Activated naive CD8-positive, alpha-beta T cell treated with anti-CD3 and anti-CD28 coated beads for 36 hours (primary cell): Measurements from ENCODE around the gene ARFGAP2. TPM values are rescaled to one million over a fixed set of nuclear protein-coding genes. Genes with fewer than 3 reads are reported as not detected.
"Not testable (repeated sequence)": the region's sequence is repeated elsewhere in the genome, so short reads cannot be mapped to it uniquely, and the experiment has no call there.

ENCODE experiments used
- DNase-seq: peaks from one replicate; pipeline ENCODE4 v3.0.0; 2021
- H3K27ac Mint-ChIP-seq: one replicate; pipeline ENCODE4 v1.8.0; 2022; ENCODE audit warnings: mild to moderate bottlenecking, moderate library complexity, mixed read lengths
- H3K27me3 Mint-ChIP-seq: one replicate; pipeline ENCODE4 v1.8.0; 2022; ENCODE audit warnings: mild to moderate bottlenecking, mixed read lengths
- H3K36me3 Mint-ChIP-seq: one replicate; pipeline ENCODE4 v1.8.0; 2021; ENCODE audit warnings: mild to moderate bottlenecking, mixed read lengths
- H3K4me1 Mint-ChIP-seq: one replicate; pipeline ENCODE4 v1.8.0; 2021; ENCODE audit warnings: mixed read lengths
- H3K4me3 Mint-ChIP-seq: one replicate; pipeline ENCODE4 v1.8.0; 2022; ENCODE audit warnings: mild to moderate bottlenecking, moderate library complexity, mixed read lengths
- H3K9me3 Mint-ChIP-seq: one replicate; pipeline ENCODE4 v1.8.0; 2022; ENCODE audit warnings: mixed read lengths
- total RNA-seq, 2 experiments: library from RNA; stranded (reverse); gene quantifications; one replicate each; pipeline ENCODE4 v1.2.3, GENCODE V29; 2021

ARFGAP2 gene
- total RNA-seq, 2 experiments from 2014 or later: 87.6 to 92.6 TPM

- no peaks in the 10 kb centered on the region for H3K9me3 Mint-ChIP-seq
- no peaks in the 10 kb centered on the region for H3K4me1 Mint-ChIP-seq
- H3K27ac Mint-ChIP-seq: no peak overlapping the region
- H3K27me3 Mint-ChIP-seq: no peaks in the 10 kb centered on the region
- H3K4me3 Mint-ChIP-seq: no peak overlapping the region
- no peaks in the 10 kb centered on the region for H3K36me3 Mint-ChIP-seq
- no peak for DNase-seq
These were observed 49.5 kb downstream of the ARFGAP2 start for GRCh38 chr11:47127213-47127612.

DNA sequence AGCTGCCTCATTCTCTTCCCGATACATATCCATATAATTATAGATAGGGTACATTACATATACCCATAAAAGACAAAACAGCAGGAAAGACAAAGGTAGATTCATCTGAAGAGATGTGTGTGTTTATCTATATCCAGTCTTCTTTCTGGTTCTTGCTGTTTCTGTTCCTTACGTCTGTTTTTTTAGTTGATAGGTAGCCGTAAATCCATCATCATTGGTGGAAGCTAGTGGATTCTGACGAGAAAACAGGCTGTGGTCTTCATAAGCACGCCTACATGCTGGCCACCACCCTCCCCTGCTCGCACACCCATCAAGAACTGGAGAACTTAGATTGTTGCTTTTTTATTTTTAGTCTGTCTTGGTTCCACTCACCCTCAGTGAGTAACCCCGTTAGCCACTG, 51.6 kb downstream of the ARFGAP2 start:
- no peaks in the 10 kb centered on the region for H3K27me3 Mint-ChIP-seq
- no peak for DNase-seq
- H3K27ac Mint-ChIP-seq: no peak overlapping the region
- H3K4me3 Mint-ChIP-seq: no peak overlapping the region
- no peaks in the 10 kb centered on the region for H3K9me3 Mint-ChIP-seq
- no peaks in the 10 kb centered on the region for H3K36me3 Mint-ChIP-seq
- no peaks in the 10 kb centered on the region for H3K4me1 Mint-ChIP-seq

GRCh38 chr11:47124675-47125074, 52.0 kb downstream of the ARFGAP2 start:
- Mint-ChIP-seq H3K36me3 (no peaks in the 10 kb centered on the region), H3K9me3 (no peaks in the 10 kb centered on the region), H3K27me3 (no peaks in the 10 kb centered on the region), H3K27ac (no peak overlapping the region), H3K4me1 (no peaks in the 10 kb centered on the region), H3K4me3 (no peak overlapping the region)
- no peak for DNase-seq

GRCh38 chr11:47123094-47123493, 53.6 kb downstream of the ARFGAP2 start:
- H3K4me3 Mint-ChIP-seq: no peak overlapping the region
- no peaks in the 10 kb centered on the region for H3K9me3 Mint-ChIP-seq
- H3K4me1 Mint-ChIP-seq: no peaks in the 10 kb centered on the region
- no peaks in the 10 kb centered on the region for H3K36me3 Mint-ChIP-seq
- no peak for DNase-seq
- no peak overlapping the region for H3K27ac Mint-ChIP-seq
- H3K27me3 Mint-ChIP-seq: no peaks in the 10 kb centered on the region

DNA sequence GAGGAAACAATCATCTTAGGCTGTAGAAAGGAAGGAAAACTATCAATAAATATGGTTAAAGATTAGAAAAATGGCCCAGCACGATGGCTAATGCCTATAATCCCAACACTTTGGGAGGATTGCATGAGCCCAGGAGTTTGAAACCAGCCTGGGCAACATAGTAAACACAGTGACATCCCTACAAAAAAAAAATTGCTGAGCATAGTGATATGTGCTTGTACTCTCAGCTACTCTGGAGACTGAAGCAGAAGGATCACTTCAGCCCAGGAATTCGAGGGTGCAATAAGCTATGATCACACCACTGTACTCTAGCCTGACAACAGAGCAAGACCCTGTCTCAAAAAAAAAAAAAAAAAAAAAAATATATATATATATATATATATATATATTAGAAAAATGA, 54.9 kb downstream of the ARFGAP2 start:
- Mint-ChIP-seq H3K9me3 (no peaks in the 10 kb centered on the region), H3K36me3 (no peaks in the 10 kb centered on the region), H3K27me3 (no peaks in the 10 kb centered on the region), H3K4me1 (no peaks in the 10 kb centered on the region), H3K27ac (no peak overlapping the region), H3K4me3 (no peak overlapping the region)
- no peak for DNase-seq

DNA sequence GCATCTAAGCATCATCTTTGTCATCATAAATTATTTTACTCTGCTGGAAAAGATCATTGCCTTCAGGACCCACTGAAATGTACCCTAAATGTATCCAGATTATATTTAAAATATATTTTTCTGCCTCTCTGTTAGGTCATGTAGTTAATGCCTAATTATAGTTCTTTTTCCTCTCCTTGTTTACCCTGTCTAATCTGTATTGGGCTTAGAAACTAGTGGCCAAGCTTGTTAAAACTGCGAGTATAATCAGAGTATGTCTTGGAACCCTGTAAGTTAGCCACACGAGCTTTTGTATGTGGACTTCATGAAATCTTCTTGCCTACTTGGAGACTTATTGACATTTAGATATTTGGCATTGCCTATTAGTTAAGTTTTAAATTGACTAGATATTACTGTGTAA, 55.6 kb downstream of the ARFGAP2 start:
- no peak for DNase-seq
- H3K9me3 Mint-ChIP-seq: no peaks in the 10 kb centered on the region
- peaks cover 2% of the 10 kb centered on the region for H3K4me1 Mint-ChIP-seq
- H3K27ac Mint-ChIP-seq: no peak overlapping the region
- H3K4me3 Mint-ChIP-seq: no peak overlapping the region
- H3K36me3 Mint-ChIP-seq: no peaks in the 10 kb centered on the region
- no peaks in the 10 kb centered on the region for H3K27me3 Mint-ChIP-seq

DNA sequence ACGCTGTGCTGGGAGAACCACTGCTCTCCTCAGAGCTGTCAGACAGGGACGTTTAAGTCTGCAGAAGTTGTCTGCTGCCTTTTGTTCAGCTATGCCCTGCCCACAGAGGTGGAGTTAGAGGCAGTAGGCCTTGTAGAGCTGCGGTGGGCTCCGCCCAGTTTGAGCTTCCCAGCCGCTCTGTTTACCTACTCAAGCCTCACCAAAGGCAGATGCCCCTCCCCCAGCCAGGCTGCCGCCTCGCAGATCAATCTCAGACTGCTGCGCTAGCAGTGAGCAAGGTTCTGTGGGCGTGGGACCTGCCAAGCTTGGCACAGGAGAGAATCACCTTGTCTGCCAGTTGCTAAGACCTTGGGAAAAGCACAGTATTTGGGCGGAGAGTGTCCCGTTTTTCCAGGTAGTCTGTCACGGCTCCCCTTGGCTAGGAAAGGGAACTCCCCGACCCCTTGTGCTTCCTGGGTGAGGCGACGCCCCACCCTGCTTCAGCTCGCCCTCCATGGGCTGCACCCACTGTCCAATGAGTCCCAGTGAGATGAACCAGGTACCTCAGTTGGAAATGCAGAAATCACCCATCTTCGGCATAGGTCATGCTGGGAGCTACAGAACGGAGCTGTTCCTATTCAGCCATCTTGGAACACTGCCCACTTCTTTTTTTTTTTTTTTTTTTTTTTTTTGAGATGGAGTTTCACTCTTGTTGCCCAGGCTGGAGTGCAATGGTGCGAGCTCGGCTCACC, 57.6 kb downstream of the ARFGAP2 start:
- not testable (repeated sequence) for H3K4me1 Mint-ChIP-seq, H3K4me3 Mint-ChIP-seq, H3K27me3 Mint-ChIP-seq, H3K9me3 Mint-ChIP-seq, H3K27ac Mint-ChIP-seq, H3K36me3 Mint-ChIP-seq
- DNase-seq: peak; percentile 8

Other genes with a start within 250 kb of the ARFGAP2 start
- 10 to 100 TPM; 13.0 to 15.0 TPM for gene CSTPP1, start 240.1 kb downstream of the ARFGAP2 start, total RNA-seq
- gene PACSIN3, start 9.6 kb upstream of the ARFGAP2 start, total RNA-seq: 1 to 10 TPM; 6.8 to 7.0 TPM
- gene DDB2, start 38.1 kb upstream of the ARFGAP2 start, total RNA-seq: 100 to 1,000 TPM; 111 to 112 TPM
- 10 to 100 TPM; 13.4 to 13.9 TPM for gene ACP2, start 71.9 kb upstream of the ARFGAP2 start, total RNA-seq
- 1 to 10 TPM; 8.1 to 8.2 TPM for gene NR1H3, start 81.1 kb upstream of the ARFGAP2 start, total RNA-seq
- gene MADD, start 93.3 kb upstream of the ARFGAP2 start, total RNA-seq: 10 to 100 TPM; 50.9 to 51.2 TPM
- gene MYBPC3, start 175.8 kb upstream of the ARFGAP2 start, total RNA-seq: not detected
- gene SPI1, start 201.7 kb upstream of the ARFGAP2 start, total RNA-seq: under 1 TPM; 0.25 to 0.36 TPM
- 10 to 100 TPM; 10.9 to 11.4 TPM for gene SLC39A13, start 231.7 kb upstream of the ARFGAP2 start, total RNA-seq
- 100 to 1,000 TPM; 168 to 176 TPM for gene PSMC3, start 249.6 kb upstream of the ARFGAP2 start, total RNA-seq